Sciatic nerve (tissue), 2 donors: ENCODE results near the gene CUEDC1. TPM values are rescaled to one million over a fixed set of nuclear protein-coding genes. Genes with fewer than 3 reads are reported as not detected.
A peak's percentile ranks its signal among the peaks of the same experiment; 100 is the strongest.

Experiments used
- ATAC-seq: fragments of 200-7000 bp; cut with Tn5 transposase; one replicate; pipeline ENCODE4 v1.9.1; 2020; ENCODE audit warnings: mild to moderate bottlenecking, moderate library complexity
- DNase-seq: peaks from one replicate; pipeline ENCODE4 v3.0.0-alpha.2; 2020; ENCODE audit warnings: low spot score
- intact Hi-C: fragments of 100-400 bp; cut with DNase I; formaldehyde crosslinking; loops from one replicate; pipeline ENCODE4 v1.14.2; 2022
- total RNA-seq: library from RNA; stranded (reverse); fragmentation: NEBNext Ultra II Directional; extraction: Animal tissue kit (Norgen Biotek cat#: 25700); gene quantifications from one replicate; pipeline ENCODE4 v1.2.1, GENCODE V29; 2021
- donor health status: DM: no; HTN: no; CAD: no.
- donor health status: DM: no; HTN: no; CAD: no.

The CUEDC1 gene
- total RNA-seq, 1 donor from 2014 or later = 44.3 TPM

DNA sequence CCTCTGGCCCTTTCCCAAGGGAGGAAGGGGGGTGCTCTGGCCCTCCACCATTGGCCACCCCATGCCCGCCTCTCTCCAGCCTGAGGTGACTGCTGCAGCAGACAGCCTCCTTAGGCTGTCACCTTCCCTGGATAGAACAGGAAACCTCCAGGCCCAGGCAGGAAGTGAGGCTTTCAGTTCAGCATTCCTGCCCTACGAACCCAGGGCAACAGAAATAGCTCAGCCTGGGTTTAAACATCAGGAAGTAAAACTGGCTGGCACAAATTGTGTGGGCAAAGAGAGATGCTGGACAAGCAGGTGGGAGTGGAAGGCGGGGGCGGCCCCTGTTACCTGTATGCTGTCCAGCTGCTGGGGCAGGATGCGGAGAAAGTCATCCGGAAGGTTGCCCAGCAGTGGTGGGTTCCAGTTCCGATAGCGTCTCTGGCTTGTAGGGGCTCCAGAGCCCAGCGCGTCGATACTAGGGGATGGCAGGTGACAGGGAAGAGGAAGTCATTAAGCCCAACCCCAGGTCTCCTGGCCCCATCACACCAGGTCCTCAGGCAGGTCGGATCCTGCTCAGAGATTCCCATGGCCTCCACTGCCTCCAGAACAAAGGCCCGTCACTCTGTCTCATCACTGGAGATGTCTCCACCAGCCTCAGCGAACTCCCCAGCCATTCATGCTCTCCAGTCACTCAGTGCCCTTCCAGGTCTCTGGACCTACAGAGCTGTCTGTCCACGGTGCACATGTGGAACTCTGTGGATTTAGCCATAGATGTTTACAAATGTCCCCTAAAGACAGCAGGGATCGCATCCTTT is 81.8 kb downstream of the CUEDC1 start:
- intact Hi-C loops = no loop called here
- DNase-seq (no peak), ATAC-seq (no peak)

DNA sequence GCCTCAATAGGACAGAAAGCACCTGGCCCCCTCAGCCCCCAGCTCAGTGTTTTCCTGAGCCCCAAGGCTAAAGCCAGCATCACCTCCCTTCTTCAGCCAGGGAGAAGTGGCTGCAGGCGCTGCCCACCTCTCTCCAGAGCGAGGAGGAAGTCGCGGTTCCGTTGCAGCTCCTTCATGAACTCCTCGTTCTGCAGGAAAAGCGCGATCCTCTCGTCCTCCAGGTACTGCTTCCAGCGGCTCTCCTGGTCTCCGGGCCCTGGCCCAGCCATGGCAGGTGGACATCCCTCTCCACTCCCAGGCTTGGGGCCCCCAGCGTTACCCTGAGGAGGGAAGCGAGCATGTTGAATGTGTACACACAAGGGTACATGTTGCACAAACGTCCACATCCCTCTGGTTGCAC is 82.7 kb downstream of the CUEDC1 start:
- intact Hi-C loops = no loop called here
- ATAC-seq = no peak

GRCh38 chr17:57871863-57872262 is 83.3 kb downstream of the CUEDC1 start:
- no peak for ATAC-seq
- DNase-seq = no peak
- intact Hi-C loops = no loop called here

More for the DNA sequence above, 82.7 kb downstream of the CUEDC1 start:
- no peak for DNase-seq

DNA sequence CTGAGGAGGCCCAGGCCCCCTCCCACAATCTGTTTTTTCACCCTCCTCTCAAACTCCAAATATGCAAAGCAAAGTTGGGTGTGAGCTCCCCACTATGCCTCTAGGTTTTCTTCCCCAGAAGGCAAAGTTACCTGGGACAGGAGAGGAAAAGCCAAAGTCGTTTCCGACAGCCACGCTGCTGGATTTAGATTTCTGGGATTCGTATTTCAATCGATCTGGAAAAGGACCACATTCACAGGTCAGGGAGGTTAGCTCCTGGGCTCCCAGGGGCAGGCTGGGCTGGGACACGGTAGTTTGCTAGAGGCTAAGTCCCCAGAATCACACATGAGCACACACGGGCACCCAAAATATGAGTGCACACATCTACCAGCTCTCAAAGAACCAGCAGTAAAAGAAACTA is 84.1 kb downstream of the CUEDC1 start:
- ATAC-seq (no peak), DNase-seq (no peak)
- intact Hi-C loops = no loop called here

- no peak for ATAC-seq
- intact Hi-C loops = no loop called here
These were observed 85.0 kb downstream of the CUEDC1 start for GRCh38 chr17:57870283-57870635.

DNA sequence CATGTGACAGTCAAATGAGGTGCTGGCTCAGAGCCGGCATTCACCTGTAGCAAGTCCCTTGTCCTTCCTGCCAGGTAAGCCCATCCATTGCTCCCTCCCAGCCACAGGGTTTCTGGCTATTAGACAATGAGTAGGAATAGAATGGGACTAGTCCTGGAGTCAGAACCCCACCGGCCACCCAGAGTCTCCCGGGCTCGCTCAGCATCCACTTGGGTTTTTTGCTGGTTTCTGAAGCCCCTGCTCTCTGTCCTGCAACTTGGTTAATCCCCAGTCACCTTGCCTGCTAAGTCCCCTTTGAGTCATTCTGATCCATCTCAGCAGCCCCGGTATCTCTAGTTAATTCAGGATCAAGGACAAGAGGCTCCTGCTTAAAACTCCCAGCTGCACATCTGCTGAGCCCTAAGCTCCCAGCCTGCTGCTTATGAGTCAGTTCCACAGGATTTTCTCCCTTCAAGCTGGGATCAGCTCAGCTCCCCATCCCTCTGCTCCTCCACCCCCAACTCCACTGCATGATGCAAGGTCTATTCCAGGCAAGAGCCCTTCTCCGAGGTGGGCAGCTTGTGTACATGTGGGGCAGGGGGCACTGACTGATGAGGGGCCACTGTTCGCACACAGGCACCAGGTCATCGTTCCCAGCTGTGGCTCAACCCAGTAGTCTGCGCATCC is 85.5 kb downstream of the CUEDC1 start:
- intact Hi-C loops = loop anchor here (10.0 kb wide), 1 partner anchor 215 kb away; the partner anchor contains the start of gene DYNLL2
- ATAC-seq (no peak), DNase-seq (no peak)

More at GRCh38 chr17:57870283-57870635, 85.0 kb downstream of the CUEDC1 start:
- no peak for DNase-seq

GRCh38 chr17:57868910-57869616 is 86.1 kb downstream of the CUEDC1 start:
- intact Hi-C loops = loop anchor here (10.0 kb wide), 1 partner anchor 216 kb away; the partner anchor contains the start of gene DYNLL2

DNA sequence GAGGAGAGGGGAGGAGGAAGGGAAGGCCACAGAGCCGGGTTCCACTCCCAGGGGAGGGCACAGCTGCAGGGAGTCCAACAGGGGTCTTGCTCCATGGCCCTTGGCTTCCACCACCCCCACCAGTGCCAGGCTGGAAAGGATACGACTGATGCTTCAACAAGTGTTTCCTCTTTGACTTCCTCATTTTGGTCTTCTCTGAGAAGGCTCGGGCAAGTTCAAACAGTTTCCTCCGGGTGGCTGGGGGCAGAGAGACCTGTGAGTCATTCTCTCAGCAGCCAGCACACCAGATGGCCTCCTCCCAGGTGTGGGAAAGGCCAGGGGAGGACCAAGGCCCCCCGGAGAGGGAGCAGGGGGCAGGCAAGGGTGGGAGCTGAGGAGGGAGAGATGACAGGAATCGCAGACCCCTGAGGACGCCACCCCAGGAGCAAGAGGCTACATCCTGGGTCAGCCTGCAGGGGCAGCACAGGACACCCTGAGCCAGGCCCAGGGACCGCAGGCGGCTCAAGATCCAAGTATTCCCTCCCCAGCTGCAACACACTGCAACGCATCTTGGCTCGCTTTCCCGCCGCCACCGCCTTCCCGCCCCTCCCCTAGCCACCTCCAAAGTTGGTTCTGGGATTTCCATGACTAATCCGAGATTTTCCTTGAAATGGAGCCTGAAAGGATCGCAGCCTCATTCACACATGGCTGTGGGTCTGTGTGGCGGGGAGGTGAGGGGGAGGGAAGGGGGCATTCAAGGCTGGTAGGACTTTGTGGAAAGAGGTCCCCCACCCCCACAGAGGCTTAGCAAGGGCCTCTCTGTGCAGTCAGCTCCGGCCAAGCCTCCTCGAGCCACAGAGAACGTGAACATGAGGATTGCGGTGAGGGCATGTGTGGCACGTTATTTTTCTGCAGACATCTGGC is 87.0 kb downstream of the CUEDC1 start:
- ATAC-seq (peak; percentile 90), DNase-seq (peak; percentile 85)
- intact Hi-C loops = loop anchor here (10.0 kb wide), 1 partner anchor 217 kb away; the partner anchor contains the start of gene DYNLL2

More at GRCh38 chr17:57868910-57869616, 86.1 kb downstream of the CUEDC1 start:
- no peak for DNase-seq
- peak; percentile 9 for ATAC-seq

GRCh38 chr17:57867126-57867525 is 88.1 kb downstream of the CUEDC1 start:
- no peak for ATAC-seq
- no peak for DNase-seq
- intact Hi-C loops = loop anchor here (10.0 kb wide), 1 partner anchor 218 kb away; the partner anchor contains the start of gene DYNLL2

DNA sequence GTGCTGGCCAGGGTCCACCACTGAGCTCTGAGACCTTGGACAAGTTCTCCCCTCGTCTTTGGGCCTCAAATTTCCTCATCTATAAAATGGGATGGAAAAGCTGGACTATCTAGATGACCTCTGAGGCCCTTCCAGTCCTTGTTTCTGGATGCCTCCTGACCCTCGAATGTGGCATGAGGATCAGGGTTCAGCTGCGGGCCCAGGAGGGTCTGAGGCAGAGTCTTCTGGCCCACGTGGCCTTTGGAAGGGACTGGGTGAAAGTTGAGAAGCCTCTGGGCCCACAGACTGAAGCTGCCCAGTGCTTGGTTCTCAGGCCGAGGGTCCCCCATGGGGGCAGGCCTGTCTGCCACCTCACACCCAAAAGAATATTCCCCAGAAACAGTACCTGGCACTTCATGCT is 88.5 kb downstream of the CUEDC1 start:
- intact Hi-C loops = loop anchor here (10.0 kb wide), 1 partner anchor 218 kb away; the partner anchor contains the start of gene DYNLL2
- no peak for DNase-seq
- no peak for ATAC-seq

GRCh38 chr17:57866319-57866718 is 88.9 kb downstream of the CUEDC1 start:
- intact Hi-C loops = loop anchor here (10.0 kb wide), 1 partner anchor 218 kb away; the partner anchor contains the start of gene DYNLL2
- ATAC-seq = no peak

DNA sequence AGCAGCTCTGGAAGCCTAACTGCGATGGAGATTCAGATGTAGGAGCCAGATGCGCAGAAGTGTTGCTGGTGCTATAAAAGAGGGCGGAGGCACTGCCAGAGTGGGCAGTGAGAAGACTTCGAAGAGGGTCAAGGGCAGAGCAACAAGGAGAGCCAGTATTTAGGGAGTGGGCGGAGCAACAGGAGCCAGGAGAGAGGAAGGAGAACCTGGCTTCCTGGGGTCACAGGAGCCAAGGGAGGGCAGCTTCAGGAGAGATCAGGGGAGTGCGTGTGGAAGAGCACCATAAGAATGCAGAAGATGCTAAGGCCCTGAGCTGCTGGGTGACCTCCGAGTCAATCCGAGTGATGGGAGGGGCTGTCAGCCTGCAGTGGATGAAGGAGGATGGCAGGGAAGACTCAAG is 90.9 kb downstream of the CUEDC1 start:
- intact Hi-C loops = loop anchor here (10.0 kb wide), 1 partner anchor 221 kb away; the partner anchor contains the start of gene DYNLL2
- ATAC-seq = no peak

More at GRCh38 chr17:57866319-57866718, 88.9 kb downstream of the CUEDC1 start:
- no peak for DNase-seq

GRCh38 chr17:57862694-57863667 is 92.2 kb downstream of the CUEDC1 start:
- ATAC-seq (no peak), DNase-seq (no peak)
- intact Hi-C loops = loop anchor here (10.0 kb wide), 1 partner anchor 222 kb away; the partner anchor contains the start of gene DYNLL2

More for the DNA sequence above, 90.9 kb downstream of the CUEDC1 start:
- DNase-seq = no peak

DNA sequence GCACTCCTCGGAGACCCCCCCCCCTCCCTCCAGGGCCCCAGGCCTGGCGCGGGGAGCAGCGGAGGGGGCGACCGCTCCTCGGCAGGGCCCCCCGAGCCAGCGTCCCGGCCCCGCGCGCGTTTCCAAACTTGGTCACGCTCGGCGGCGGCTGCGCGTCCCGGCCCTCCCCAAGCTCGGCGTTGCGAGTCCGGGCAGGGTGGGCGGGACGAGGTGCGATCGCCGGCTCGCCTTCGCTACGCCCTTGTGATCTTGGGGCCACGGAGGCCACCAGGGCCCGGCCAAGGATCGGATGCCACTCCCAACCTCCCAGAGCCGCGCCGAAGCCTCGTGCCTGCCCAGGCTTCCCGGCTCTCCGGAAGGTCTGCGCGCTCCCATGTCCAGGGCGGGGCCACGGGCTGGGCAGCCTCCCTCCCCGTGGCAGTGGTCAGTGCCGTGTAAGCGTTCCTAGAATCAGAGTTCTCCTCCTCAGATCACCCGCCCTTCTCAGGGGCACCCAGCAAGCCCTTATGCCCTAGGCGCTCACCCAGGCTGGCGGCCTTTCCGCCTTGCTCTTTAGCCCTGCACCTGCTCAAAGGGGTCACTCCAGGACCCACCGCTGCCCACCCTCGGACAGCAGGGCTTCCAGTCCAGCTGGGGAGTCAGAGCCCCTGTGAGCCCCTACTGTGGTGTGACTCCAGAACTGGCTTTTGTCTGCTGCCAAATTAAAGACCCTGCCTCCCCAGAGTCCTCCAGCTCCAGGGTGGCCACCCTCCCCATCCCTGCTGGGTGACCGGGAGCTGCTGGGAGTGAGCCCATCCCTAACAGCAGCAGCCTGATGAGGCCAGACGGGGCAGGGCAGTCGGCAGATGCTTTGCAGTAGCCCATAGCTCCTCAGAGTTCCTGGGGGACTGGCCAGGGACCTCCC is 93.2 kb downstream of the CUEDC1 start:
- DNase-seq (peak; percentile 83), ATAC-seq (peak; percentile 84)
- intact Hi-C loops = loop anchor here (10.0 kb wide), 1 partner anchor 223 kb away; the partner anchor contains the start of gene DYNLL2

GRCh38 chr17:57861000-57861789 is 94.0 kb downstream of the CUEDC1 start:
- DNase-seq = no peak
- peak; percentile 56 for ATAC-seq
- intact Hi-C loops = loop anchor here (10.0 kb wide), 1 partner anchor 224 kb away; the partner anchor contains the start of gene DYNLL2
